Neuronal stem cell (in vitro differentiated cells): ENCODE results near the gene SRM.

Source experiments
- DNase-seq: peaks from one replicate; pipeline ENCODE4 v3.0.0-alpha.2; 2013; ENCODE audit warnings: low spot score
- H2AFZ ChIP-seq: one replicate; pipeline ENCODE4 v1.6.1; 2013; ENCODE audit warnings: mild to moderate bottlenecking, low read length, inconsistent platforms
- H2AK5ac ChIP-seq: 2 replicates; pipeline ENCODE4 v1.6.1; 2013; ENCODE audit warnings: low read depth, mild to moderate bottlenecking, inconsistent platforms, low read length, moderate library complexity, mixed read lengths
- H2BK120ac ChIP-seq: 2 replicates; pipeline ENCODE4 v1.6.1; 2013; ENCODE audit warnings: low read depth, mild to moderate bottlenecking, inconsistent platforms, low read length, moderate library complexity, mixed read lengths
- H2BK12ac ChIP-seq: one replicate; pipeline ENCODE4 v1.6.1; 2013; ENCODE audit warnings: low read length, inconsistent platforms
- H2BK15ac ChIP-seq: 2 replicates; pipeline ENCODE4 v1.6.1; 2013; ENCODE audit warnings: mild to moderate bottlenecking, low read length, inconsistent platforms, mixed read lengths
- H2BK5ac ChIP-seq: one replicate; pipeline ENCODE4 v1.6.1; 2013; ENCODE audit warnings: inconsistent platforms, mild to moderate bottlenecking, low read length, moderate library complexity
- H3K14ac ChIP-seq: one replicate; pipeline ENCODE4 v1.6.1; 2013; ENCODE audit warnings: low read length, inconsistent platforms
- H3K18ac ChIP-seq: 2 replicates; pipeline ENCODE4 v1.6.1; 2013; ENCODE audit warnings: low read length, inconsistent platforms
- H3K23ac ChIP-seq: 2 replicates; pipeline ENCODE4 v1.6.1; 2013; ENCODE audit warnings: low read depth, mild to moderate bottlenecking, mixed read lengths, low read length, inconsistent platforms; ENCODE audit not compliant: poor library complexity
- H3K27ac ChIP-seq: replicated peaks from 3 replicates; pipeline ENCODE4 v1.5.1; 2013; ENCODE audit warnings: low read length, inconsistent platforms
- H3K27me3 ChIP-seq, 3 experiments: 2 replicates each; pipeline ENCODE4 v1.6.1; 2013; ENCODE audit warnings: low read length in 3 of 3, mild to moderate bottlenecking in 2 of 3, inconsistent platforms in 1 of 3, low read depth in 1 of 3, mixed read lengths in 1 of 3, moderate library complexity in 1 of 3; ENCODE audit not compliant: control insufficient read depth in 3 of 3, insufficient read depth in 3 of 3
- H3K36me3 ChIP-seq, 2 donors: replicated peaks in 1 of 2; 2 replicates each; pipeline ENCODE4 v1.6.1; 2013; ENCODE audit warnings: low read length in 2 of 2; ENCODE audit not compliant: control insufficient read depth in 2 of 2, insufficient read depth in 2 of 2
- H3K4ac ChIP-seq: 2 replicates; pipeline ENCODE4 v1.6.1; 2013; ENCODE audit warnings: inconsistent platforms, mild to moderate bottlenecking, low read length, moderate library complexity
- H3K4me1 ChIP-seq, 2 donors: 1 replicate in 1 of 2; 2 replicates in 1 of 2; pipeline ENCODE4 v1.6.1; 2013; ENCODE audit warnings: low read length in 2 of 2, low read depth in 1 of 2; ENCODE audit not compliant: control insufficient read depth in 2 of 2, insufficient read depth in 1 of 2
- H3K4me2 ChIP-seq: one replicate; pipeline ENCODE4 v1.6.1; 2013; ENCODE audit warnings: mild to moderate bottlenecking, low read length, inconsistent platforms; ENCODE audit not compliant: insufficient read depth, poor library complexity, severe bottlenecking
- H3K4me3 ChIP-seq, 2 donors: 2 replicates each; pipeline ENCODE4 v1.5.1; 2013; ENCODE audit warnings: low read length in 2 of 2, mild to moderate bottlenecking in 2 of 2, inconsistent platforms in 1 of 2, moderate library complexity in 1 of 2
- H3K79me1 ChIP-seq: one replicate; pipeline ENCODE4 v1.6.1; 2013; ENCODE audit warnings: low read depth, mild to moderate bottlenecking, inconsistent platforms, low read length, moderate library complexity
- H3K9ac ChIP-seq: one replicate; pipeline ENCODE4 v1.6.1; 2013; ENCODE audit warnings: mild to moderate bottlenecking, low read depth, low read length, inconsistent platforms; ENCODE audit not compliant: poor library complexity
- H3K9me3 ChIP-seq, 2 donors: replicated peaks in 1 of 2; 2 replicates each; pipeline versions ENCODE3 to v1.6.1; 2013; ENCODE audit warnings: low read length in 2 of 2, mild to moderate bottlenecking in 2 of 2, inconsistent platforms in 1 of 2, low read depth in 1 of 2, mixed read lengths in 1 of 2, moderate library complexity in 1 of 2; ENCODE audit not compliant: control insufficient read depth in 2 of 2, insufficient read depth in 1 of 2
- H4K8ac ChIP-seq: one replicate; pipeline ENCODE4 v1.6.1; 2013; ENCODE audit warnings: low read depth, mild to moderate bottlenecking, inconsistent platforms, low read length, moderate library complexity
- H4K91ac ChIP-seq: one replicate; pipeline ENCODE4 v1.6.1; 2013; ENCODE audit warnings: low read length, low read depth, mild to moderate bottlenecking, inconsistent platforms; ENCODE audit not compliant: poor library complexity
- WGBS, 2 donors: extraction: QIAGEN DNeasy Blood & Tissue Kit; methylation state at CpG; one replicate each; pipeline ENCODE4 v1.1.7; 2013; ENCODE audit warnings: missing lambda C conversion rate in 2 of 2, mixed read lengths in 1 of 2; ENCODE audit not compliant: insufficient read length in 2 of 2, insufficient replicate concordance in 1 of 2; ENCODE audit errors: extremely low coverage in 2 of 2; 5-methylcytosine and 5-hydroxymethylcytosine counted together

Gene SRM

DNA sequence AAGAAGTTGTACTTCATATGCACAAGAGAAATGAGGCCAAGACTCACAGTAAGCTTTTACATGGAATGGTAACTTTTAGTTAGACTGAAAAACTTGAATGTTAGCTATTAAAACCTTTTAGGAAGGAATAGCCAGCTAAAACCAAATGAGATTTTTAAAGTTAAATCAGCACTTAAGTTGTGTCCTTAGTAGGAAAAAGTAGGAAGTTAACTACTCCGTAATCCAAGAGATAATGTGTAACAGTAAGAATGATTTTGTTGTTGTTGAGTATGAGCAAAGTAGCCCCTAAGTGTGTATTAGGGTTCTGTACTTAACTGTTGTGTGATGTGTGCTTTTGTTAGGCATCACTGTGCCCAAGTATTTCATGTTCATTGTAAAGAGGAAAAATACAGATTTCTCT, 34.2 kb downstream of the SRM start:
- no peak overlapping the region for H2AFZ ChIP-seq
- no peak overlapping the region for H2AK5ac ChIP-seq
- H2BK15ac ChIP-seq = no peak overlapping the region
- H3K27ac ChIP-seq = no peak overlapping the region
- H4K8ac ChIP-seq = no peak overlapping the region
- H3K79me1 ChIP-seq = peaks cover under 1% of the 10 kb centered on the region
- peaks cover 27 to 92% of the 10 kb centered on the region in 2 donors for H3K36me3 ChIP-seq
- no peak overlapping the region for H2BK12ac ChIP-seq
- H3K4me2 ChIP-seq = no peak overlapping the region
- no peak overlapping the region for H3K18ac ChIP-seq
- H3K9me3 ChIP-seq = no peaks in the 10 kb centered on the region
- no peaks in the 10 kb centered on the region for H3K4me1 ChIP-seq
- no peak overlapping the region for H3K4ac ChIP-seq
- DNase-seq = no peak
- H3K4me3 ChIP-seq = no peak overlapping the region
- no CpG with 5 or more reads among the region's 1 CpG for WGBS, 2 donors
- H3K14ac ChIP-seq = no peak overlapping the region
- H3K23ac ChIP-seq = no peak overlapping the region
- H3K27me3 ChIP-seq = no peaks in the 10 kb centered on the region
- no peak overlapping the region for H3K9ac ChIP-seq
- no peak overlapping the region for H4K91ac ChIP-seq
- H2BK120ac ChIP-seq = no peak overlapping the region
- no peak overlapping the region for H2BK5ac ChIP-seq

DNA sequence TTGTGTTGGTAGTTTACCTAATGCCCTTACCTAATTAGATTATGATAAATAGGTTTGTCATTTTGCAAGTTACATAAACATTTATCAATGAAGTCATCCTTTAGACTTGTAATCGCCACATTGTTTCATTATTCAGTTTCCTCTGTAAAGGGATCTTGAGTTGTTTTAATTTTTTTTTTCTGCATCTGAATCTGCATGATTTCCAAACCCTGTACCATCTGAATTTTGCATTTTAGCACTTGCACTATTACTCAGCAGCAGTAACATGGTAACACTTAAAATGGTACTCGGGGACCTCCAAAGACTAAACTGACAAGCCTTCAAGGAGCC, 35.0 kb downstream of the SRM start:
- Histone ChIP-seq H3K4me3 (no peak overlapping the region), H4K8ac (no peak overlapping the region), H2AFZ (no peak overlapping the region), H3K18ac (no peak overlapping the region), H2AK5ac (no peak overlapping the region), H3K79me1 (no peaks in the 10 kb centered on the region), H3K14ac (no peak overlapping the region), H3K4me1 (no peaks in the 10 kb centered on the region), H3K4me2 (no peak overlapping the region), H3K27me3 (no peaks in the 10 kb centered on the region), H3K9ac (no peak overlapping the region), H4K91ac (no peak overlapping the region), H3K9me3 (no peaks in the 10 kb centered on the region), H2BK12ac (no peak overlapping the region), H3K23ac (no peak overlapping the region), H2BK120ac (no peak overlapping the region), H2BK5ac (no peak overlapping the region), H3K36me3 (peaks cover 32 to 92% of the 10 kb centered on the region in 2 donors), H3K27ac (no peak overlapping the region), H2BK15ac (no peak overlapping the region), H3K4ac (no peak overlapping the region)
- WGBS, 2 donors = no CpG with 5 or more reads among the region's 2 CpGs
- no peak for DNase-seq

DNA sequence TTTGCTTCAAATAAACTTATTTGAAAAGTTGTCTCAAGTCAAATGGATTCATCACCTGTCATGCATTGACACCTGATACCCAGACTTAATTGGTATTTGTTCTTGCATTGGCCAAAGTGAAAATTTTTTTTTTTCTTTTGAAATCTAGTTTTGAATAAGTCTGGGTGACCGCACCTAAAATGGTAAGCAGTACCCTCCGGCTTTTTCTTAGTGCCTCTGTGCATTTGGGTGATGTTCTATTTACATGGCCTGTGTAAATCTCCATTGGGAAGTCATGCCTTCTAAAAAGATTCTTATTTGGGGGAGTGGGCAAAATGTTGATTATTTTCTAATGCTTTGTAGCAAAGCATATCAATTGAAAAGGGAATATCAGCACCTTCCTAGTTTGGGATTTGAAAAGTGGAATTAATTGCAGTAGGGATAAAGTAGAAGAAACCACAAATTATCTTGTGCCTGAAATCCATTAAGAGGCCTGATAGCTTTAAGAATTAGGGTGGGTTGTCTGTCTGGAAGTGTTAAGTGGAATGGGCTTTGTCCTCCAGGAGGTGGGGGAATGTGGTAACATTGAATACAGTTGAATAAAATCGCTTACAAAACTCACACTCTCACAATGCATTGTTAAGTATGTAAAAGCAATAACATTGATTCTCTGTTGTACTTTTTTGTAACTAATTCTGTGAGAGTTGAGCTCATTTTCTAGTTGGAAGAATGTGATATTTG, 35.5 kb downstream of the SRM start:
- H3K4me2 ChIP-seq = no peak overlapping the region
- H2BK15ac ChIP-seq = no peak overlapping the region
- no peak for DNase-seq
- no peak overlapping the region for H3K27ac ChIP-seq
- H3K9ac ChIP-seq = no peak overlapping the region
- H3K18ac ChIP-seq = no peak overlapping the region
- no peaks in the 10 kb centered on the region for H3K9me3 ChIP-seq
- H2BK5ac ChIP-seq = no peak overlapping the region
- no peak overlapping the region for H2AK5ac ChIP-seq
- H3K27me3 ChIP-seq = no peaks in the 10 kb centered on the region
- H3K4ac ChIP-seq = no peak overlapping the region
- WGBS, 2 donors = no CpG with 5 or more reads among the region's 3 CpGs
- H2BK12ac ChIP-seq = no peak overlapping the region
- H4K91ac ChIP-seq = no peak overlapping the region
- no peak overlapping the region for H4K8ac ChIP-seq
- H3K14ac ChIP-seq = no peak overlapping the region
- H2AFZ ChIP-seq = no peak overlapping the region
- H3K79me1 ChIP-seq = no peaks in the 10 kb centered on the region
- no peak overlapping the region for H3K23ac ChIP-seq
- H3K4me3 ChIP-seq = no peak overlapping the region
- H2BK120ac ChIP-seq = no peak overlapping the region
- H3K36me3 ChIP-seq = peaks cover 35 to 92% of the 10 kb centered on the region in 2 donors
- H3K4me1 ChIP-seq = no peaks in the 10 kb centered on the region

DNA sequence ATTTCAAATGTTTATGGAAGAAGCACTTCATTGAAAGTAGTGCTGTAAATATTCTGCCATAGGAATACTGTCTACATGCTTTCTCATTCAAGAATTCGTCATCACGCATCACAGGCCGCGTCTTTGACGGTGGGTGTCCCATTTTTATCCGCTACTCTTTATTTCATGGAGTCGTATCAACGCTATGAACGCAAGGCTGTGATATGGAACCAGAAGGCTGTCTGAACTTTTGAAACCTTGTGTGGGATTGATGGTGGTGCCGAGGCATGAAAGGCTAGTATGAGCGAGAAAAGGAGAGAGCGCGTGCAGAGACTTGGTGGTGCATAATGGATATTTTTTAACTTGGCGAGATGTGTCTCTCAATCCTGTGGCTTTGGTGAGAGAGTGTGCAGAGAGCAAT, 36.6 kb downstream of the SRM start:
- Histone ChIP-seq H3K9me3 (no peaks in the 10 kb centered on the region), H3K4me3 (no peak overlapping the region), H3K4ac (no peak overlapping the region), H3K9ac (no peak overlapping the region), H3K36me3 (peaks cover 42 to 99% of the 10 kb centered on the region in 2 donors), H3K79me1 (peaks cover 2% of the 10 kb centered on the region), H3K27me3 (no peaks in the 10 kb centered on the region), H3K27ac (no peak overlapping the region), H2AFZ (no peak overlapping the region), H3K23ac (no peak overlapping the region), H4K91ac (no peak overlapping the region), H2BK5ac (no peak overlapping the region), H2AK5ac (no peak overlapping the region), H3K4me2 (no peak overlapping the region), H2BK12ac (no peak overlapping the region), H2BK15ac (no peak overlapping the region), H4K8ac (no peak overlapping the region), H3K14ac (no peak overlapping the region), H3K18ac (no peak overlapping the region), H2BK120ac (no peak overlapping the region), H3K4me1 (no peaks in the 10 kb centered on the region)
- no CpG with 5 or more reads among the region's 14 CpGs for WGBS, 2 donors
- no peak for DNase-seq
